SKM-1 (cell line): ENCODE results near the gene TSPAN12.

ENCODE experiments used
- DNase-seq: peaks from one replicate; lab custom pipeline; 2025; ENCODE audit not compliant: unreplicated experiment; lab: John Stamatoyannopoulos, UW

Gene TSPAN12

DNA sequence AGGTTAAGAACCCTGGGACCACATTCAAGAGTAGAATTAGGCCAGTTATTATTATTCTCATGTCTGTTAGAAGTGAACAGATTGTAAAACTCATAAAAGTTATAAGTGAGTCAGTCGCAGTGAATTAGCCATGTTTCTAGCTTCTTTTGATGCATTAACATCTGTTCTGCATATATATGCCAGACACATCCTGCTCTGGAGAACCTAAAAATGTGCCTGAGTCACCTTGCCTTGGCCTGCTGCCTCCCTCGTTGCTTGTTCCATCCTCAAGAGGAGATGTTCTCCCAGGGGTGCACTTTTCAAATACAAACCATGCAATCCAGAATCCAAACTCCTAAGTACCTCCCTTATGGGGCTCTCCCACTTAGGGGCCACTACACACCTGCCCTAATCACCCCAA is 14.8 kb downstream of the TSPAN12 start:
- no peak for DNase-seq

DNA sequence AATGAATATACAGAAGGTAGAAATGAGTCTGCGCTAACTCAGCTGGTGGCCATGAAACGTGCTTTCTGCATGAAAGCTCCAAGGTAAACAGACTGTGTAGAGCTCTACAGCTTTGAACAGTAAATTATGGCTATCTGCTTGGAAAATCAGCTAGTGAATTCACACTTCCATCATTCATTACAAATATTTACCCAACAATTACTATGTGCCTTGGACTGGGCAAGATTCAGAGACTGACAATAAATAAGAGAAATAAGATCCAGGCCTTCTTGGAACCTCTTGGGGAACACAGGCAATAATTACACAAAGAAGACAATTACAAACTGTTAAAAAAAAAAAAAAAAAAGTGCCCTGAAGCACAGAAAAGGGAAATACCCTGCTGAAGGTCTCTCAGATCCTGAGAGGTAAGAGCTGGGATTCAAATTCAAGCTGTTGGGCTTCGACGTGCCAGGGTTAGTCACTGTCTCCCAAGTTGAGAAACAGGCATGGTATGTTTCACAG is 15.8 kb downstream of the TSPAN12 start:
- DNase-seq = no peak

DNA sequence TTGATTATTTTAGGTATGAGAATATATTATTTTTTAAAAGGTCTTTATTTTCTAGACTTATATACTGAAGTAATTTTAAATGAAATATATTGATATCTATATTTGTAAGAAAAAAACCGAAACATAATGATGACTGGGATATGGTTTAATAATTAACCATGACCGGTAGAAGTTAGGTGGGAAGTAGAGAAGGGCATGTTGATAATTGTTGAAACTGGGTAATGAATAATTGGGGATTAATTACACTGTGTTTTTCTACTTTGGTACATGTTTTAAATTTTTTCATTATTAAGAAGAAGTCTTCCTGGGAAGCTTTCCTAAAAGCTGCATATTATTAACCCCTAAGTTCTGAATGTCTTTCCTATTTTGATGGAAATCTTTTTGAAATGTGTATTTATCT is 16.3 kb downstream of the TSPAN12 start:
- DNase-seq = no peak

DNA sequence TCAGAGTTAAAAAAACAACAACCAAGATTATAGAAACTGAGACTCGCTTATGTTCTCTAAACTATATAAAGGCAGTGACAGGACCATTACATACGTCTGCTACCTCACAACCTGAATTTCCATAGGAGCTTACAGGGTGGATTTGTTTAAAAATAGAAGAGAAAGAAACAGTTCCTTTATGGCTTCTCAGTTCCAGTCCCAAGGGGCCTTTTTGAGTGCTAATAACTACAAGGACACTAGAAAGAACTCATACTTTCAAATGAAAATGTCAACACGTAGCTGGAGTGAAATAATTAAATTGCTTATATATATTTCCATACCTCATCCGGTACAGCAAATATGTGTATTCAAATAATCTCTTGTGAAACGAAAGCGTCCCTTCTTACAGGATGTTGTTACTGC is 19.7 kb downstream of the TSPAN12 start:
- no peak for DNase-seq

DNA sequence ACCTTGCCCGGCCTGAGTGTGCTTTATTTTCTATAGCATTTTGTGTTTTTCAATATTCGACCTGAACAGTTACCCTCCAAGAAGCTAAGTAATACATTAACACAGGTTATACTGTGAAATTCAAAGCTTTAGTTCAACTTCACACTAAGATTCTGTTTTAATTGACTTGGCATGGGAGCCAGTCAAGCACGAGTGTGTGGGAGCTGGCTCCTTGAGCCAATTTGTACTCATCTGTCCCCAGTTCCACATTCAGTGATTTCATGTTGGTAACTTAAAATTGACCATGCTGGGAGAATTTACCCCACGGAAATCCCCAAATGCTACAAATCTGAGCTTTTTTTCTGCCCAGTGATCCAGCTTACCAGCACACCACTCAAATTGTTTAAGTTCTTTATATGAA is 20.3 kb downstream of the TSPAN12 start:
- no peak for DNase-seq

DNA sequence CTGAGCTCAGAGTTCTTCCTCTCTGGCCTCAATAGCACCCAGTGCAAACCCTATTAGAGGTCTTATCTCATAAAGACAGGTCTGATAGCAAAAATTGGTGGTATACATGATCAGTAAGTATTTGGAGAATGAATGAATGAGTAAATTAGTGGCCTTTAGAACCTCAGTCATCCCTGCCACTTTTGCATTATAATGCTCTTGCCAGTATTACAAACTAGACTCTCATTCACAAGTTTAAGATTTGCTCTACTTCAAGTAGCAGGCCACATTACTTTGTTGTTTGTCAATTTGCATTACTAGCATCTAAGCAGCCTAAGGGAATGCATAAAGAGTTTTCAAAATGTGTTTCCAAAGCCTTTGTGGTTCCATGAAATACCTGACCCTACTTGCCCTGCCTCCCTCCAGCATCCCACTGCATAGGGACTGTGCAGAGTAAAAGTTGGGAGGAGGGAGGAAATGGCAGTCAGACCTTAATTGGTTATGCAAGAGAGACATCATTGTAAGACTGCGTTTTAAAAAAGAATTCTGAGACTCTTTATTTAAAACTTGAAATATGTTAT is 21.3 kb downstream of the TSPAN12 start:
- no peak for DNase-seq

DNA sequence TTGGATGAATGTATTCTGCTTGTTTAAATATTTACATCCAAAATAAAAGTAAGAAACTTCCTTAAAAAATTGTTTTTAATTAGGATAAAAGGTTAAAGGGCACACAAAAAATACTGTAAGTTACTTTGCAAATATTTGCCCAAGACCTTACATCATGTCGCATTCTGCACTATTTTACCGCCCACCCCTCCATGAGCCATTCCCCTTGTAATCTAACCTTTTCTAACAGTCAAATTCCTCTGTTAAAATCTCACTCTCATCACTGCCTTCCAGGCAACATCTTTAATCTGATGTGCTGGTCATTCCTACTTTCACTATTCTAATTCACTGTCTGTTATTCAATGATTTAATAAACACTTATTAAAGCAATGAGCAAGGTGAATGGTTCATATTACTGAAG is 23.2 kb downstream of the TSPAN12 start:
- no peak for DNase-seq

DNA sequence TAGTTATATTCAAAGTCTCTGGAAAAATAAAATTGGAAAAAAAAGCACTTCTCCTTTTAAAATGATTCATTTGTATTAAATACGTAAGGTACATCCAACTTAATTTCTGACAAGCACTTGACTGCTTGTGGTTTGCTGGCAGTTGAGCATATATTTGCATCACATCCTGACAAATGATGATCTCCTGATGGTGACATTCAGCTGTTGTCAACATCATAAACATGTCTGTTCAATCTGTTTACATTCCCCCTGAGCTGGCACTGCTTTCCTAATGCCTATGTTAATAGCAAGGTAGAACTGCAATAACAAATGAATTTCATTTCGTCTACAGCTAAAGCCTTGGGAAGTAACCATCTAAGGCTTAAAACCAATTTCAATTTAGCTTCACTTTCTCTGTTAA is 24.4 kb downstream of the TSPAN12 start:
- DNase-seq = no peak

DNA sequence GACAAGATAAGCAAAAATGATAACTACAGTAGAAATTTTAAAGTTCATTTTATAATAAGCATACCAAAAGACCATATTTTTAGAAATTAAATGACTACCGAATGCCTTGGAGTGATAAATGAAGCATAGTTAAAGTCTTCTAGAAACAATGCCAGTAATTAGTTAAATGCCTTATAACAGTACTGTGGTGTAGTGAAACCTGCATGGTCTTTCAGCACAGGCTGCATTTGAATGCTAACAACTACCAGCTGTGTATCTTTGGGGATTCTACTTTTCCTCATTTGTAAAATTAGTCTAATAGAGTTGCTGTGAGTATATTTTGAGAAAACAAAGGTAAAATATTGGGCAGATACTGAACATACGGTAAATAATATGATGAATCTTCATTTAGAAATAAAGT is 25.1 kb downstream of the TSPAN12 start:
- DNase-seq = no peak

DNA sequence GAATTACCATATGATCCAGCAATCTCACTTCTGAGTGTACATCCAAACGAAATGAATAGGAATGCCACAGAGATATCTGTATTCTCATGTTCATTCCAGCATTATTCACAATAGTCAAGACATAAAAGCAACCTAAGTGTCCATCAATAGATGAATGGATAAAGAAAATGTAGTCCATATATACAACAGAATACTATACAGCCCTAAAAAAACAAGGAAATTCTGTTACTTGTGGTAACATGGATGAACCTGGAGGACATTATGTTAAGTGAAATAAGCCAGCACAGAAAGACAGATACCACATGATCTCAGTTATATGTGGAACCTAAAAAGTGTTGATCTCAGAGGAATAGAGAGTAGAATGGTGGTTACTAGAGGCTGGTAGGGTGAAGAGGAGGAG is 26.7 kb downstream of the TSPAN12 start:
- DNase-seq = no peak

DNA sequence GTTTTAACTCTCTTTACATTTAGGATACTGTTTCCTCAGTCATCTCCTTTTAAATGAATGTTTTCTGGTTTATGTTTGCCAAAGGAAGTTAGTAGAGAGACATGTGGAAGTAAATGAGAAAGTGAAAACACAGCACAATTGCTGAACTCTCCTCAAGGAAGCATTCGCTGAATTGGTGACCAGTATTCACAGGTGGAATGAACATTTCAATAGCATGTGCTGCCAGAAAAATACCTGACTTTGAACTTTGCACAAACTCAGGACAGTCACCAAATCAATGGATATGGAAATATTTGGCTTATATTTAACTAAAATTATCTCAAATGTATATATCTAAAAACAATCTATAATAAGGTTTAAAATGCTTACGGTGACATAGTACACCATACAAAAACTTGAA is 28.5 kb downstream of the TSPAN12 start:
- DNase-seq = no peak

DNA sequence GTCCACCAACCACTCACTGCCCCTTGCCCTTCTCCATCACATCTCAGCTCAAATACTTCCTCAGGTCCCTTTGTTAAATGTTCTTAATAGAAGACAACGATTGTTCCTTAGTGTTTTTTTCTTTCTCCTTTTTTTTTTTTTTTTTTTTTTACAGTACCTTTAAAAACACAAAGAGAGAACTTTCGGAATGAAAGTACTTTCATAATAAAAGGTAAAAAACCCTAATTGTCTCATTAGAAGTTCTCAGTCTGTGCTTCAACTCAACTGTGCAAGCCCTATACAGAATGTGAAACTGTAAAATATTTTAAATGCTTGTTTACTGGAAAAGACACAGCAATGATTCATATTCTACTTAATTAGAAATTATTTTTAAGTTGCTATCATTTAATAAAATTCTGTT is 29.4 kb downstream of the TSPAN12 start:
- DNase-seq = no peak

DNA sequence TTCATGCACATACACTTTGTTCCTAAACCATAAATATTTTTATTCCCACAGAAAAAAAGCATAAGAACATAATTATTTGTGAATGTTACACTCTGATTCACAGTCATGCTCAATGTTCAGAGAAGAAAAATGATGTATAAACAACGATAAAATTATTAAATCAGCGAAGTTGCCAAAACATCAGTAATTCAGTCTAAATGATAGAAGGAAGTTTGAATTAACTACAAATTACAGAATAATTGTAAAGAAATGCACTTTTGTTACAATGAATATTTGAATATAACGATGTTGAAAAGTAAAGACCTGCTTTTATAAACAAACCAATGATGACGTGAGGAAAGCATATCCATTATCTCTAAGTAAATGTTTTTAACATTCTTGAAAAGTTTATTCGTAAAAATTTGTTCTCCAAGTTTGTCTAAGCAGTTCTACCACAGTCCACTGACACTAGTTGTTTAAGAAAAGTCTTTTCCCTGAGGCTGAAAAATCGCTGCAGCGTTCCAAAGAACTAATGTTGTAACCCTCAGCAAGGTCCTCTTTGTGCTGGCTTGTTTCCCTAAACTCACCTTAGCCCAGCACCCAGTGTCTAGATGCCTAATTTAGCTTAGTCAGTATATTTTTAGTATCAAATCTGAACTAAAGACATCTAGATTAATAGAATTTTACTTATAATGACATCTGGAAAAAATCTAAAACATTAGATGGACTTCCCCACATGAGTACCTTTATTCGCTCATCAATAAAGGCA is 30.4 kb downstream of the TSPAN12 start:
- no peak for DNase-seq

DNA sequence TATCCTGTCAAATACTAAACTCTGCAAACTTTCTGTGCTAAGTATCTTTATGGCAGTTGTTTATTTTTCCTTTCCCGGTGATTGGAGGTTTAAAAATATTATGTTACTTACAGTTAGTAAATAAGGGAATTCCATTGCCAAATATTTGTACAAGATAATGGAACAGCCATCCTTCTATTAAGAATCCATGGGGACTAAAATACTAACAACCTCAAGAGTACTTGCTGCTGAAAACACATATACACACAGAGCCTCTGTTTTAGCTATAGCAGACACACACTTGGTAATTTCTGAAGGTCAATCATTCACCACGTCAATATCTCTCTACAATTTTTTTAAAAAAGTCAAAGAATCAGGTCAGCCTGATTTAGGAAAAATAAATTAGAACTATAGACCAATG is 32.4 kb downstream of the TSPAN12 start:
- no peak for DNase-seq

DNA sequence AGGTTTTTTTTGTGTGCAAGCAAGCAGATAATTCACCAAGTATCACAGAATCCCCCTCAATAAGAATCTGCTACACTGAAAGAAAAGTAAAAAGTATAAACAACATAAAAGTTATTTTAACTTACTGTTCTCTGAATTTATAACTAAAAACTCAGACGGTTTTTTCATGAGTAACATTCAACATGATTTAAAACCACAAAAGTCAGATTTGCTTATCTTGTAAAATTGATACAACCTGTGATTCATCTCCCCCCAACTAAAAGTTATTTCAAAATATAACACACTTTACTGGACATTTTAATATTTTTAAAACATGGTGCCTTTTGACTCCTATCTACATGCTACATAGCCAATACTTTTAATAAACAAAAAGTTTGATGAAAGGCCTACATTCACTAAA is 32.8 kb downstream of the TSPAN12 start:
- DNase-seq = no peak

DNA sequence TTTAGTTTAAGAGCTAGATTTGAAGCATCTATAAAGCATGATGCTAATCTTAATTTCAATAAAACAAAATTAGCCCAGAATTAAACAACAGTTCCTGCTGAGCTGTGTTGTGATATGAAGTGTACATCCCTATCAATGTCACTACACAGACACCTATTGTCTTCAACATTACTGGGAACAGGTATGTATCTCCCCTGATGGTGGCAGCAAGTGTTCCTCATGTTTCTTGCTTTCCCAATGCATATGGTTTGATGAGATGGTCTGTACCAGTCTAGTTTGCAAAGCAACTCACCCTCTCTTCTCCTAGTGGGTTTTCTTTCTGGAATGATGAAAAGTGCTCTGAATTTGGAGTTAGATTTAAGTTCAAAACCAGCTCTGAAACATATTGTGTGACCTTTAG is 38.1 kb downstream of the TSPAN12 start:
- no peak for DNase-seq

DNA sequence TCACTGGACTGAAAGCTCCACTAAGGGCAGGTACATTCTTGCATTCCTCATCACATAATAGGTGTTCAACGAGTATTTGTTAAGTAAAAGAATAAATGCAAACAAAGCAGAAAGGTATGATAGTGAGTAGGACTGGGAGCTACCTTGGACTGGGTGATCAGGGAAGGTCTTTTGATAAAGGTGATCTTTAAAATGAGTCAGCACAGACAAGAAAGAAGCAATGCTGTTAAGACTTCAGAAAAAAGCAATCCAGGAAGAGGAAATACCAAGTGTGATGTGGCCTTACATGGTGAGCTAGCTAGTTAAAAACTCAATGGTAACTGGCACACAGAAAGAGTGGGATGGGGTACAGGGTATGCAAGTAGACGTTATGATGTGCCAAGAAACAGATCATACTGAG is 40.1 kb downstream of the TSPAN12 start:
- no peak for DNase-seq

DNA sequence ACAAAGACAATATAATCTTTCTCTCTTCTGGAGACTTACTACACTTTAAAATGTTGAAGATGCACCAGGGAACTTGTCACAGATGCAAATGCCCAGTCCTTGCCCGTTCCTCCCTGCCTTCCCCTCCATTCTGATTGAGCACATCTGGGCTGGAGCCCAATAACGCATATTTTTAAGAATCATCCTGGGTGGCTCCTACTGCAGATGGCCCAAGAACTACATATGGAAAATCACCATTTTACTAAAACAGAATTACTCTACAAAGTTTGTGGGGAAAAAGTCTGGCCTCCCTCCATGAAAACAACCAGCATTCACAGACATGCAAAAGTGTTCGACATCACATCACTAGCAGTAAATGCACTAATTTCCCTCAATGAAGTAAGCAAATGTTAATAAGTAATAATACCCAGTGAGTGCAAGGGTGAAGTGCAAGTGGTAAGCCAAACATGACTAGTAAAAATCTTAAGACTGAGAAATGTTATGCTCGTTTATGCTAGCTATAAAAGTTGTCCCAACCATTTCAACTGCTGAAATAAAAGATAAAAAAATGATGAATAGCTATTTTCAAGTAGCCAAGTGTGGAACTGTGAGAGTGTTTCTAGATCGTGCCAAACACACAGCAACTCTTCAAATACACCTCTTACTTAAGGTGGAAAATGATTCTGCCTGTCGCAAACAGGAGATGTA is 43.5 kb downstream of the TSPAN12 start:
- DNase-seq = no peak

DNA sequence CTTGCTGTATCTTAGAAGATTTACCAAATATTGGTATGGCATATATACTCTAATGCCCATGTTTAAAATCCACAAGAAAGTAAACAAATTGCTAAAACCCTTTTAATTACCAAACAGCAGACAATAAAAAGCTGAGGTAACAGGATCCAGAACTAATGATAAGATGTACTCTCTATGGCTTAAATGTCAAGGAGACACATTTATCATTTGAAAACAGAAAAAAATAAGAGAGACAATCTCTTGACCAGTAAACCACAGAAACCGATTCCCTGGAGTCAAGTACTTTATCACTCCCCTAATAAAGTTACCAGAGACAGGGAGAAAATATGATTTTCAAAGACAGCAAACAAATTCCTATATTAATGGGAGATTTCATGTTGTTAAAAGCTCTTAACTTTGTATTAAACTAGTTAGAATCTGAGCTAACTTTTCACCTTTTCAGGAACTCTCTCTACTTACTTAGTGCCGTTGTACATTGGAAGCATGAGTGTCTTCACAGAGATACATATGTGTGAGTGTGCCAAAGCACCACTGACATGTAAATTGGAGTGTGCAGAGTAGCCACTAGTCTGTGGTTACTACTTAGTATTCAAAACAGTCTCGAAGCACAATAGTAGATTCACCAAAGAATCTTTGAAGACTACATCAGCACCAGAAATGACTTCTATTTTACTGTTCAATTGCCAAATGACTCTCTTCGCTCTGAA is 44.2 kb downstream of the TSPAN12 start:
- DNase-seq = no peak

DNA sequence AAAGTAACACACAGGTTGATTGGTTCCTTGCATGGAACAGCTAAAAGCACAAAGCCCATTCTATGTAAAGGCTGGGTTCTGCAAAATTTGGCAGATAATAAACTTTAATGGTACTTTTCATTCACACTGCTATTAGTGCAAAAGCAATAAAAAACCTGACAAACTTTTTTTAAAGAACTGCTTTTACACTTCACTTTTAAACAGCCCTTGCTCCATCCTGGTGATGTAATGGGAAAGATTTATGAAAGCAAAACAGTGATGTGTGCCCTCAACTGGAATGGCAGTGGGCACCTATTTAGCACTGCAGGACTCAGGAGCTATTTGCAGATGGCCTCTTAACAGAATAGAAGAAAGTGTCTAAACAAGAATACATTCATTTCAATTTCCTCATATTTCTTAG is 44.9 kb downstream of the TSPAN12 start:
- no peak for DNase-seq

DNA sequence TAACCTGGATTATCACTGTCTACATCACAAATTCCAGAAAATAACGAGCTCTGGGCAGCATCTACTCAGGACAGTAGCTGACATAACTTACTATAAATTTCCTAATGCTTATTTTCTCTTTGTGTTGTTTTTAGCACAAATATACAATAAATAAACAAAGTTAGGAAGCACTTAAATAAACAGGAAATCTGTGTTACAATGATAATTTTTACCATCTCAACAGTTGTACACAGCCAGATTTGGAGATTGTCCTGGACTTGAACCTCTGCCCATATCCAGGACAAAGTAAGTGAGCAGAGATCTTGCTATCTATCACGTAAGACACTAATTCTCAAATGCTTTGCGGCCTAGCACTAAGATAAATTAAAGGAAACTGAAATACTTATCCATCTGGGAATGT is 48.7 kb downstream of the TSPAN12 start:
- no peak for DNase-seq

DNA sequence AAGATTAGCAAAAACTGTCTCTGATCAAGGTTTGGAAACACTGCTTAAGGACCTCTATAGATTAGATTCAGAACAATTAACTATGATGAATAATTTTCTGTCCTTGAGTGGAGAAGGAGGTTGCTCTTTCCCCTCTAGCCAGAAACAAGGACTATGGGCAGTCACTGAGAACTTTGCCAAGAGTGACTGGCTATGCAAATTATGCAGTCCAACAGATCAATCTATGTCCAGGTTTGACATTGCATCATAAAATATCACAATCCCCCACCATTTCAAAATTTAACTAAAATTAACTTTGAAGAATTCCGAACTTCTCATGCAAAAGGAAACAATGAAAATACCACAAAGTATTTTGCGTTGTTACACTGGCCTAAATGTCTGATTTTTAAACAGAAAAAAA is 50.6 kb downstream of the TSPAN12 start:
- no peak for DNase-seq
